HEK293 (cell line): ENCODE results near the gene CSNK1G2.
A peak's percentile ranks its signal among the peaks of the same experiment; 100 is the strongest.

Experiments
- CTCF ChIA-PET: fragments of 350-600 bp; formaldehyde crosslinking; extraction: SDS; loops from one replicate; lab custom pipeline; 2021; ENCODE audit warnings: antibody characterized with exemption; lab: Yijun Ruan, JAX
- POLR2A ChIA-PET: fragments of 300-600 bp; formaldehyde crosslinking; extraction: SDS; loops from one replicate; lab custom pipeline; 2020; ENCODE audit warnings: antibody characterized with exemption, inconsistent platforms; lab: Yijun Ruan, JAX
- H3K27ac ChIP-seq: fragments of 200-500 bp; sonication (Bioruptor generic); 2 replicates; pipeline ENCODE4 v1.5.1; 2014; ENCODE audit warnings: low read depth, low read length, control low read depth, inconsistent platforms; ENCODE audit errors: extremely low read depth
- H3K36me3 ChIP-seq, 2 experiments: fragments of 200-500 bp in 1 of 2; sonication (Bioruptor generic) in 1 of 2; 1 replicate in 1 of 2; 2 replicates in 1 of 2; pipeline ENCODE4 v1.5.1; 2014 to 2017; ENCODE audit warnings: inconsistent platforms in 2 of 2, low read length in 2 of 2; ENCODE audit not compliant: control insufficient read depth in 2 of 2, insufficient read depth in 1 of 2
- H3K4me1 ChIP-seq: fragments of 200-500 bp; sonication (Bioruptor generic); 2 replicates; pipeline ENCODE4 v1.5.1; 2014; ENCODE audit warnings: mild to moderate bottlenecking, low read length, inconsistent platforms; ENCODE audit not compliant: control insufficient read depth, insufficient read depth
- H3K4me3 ChIP-seq: 2 replicates; pipeline ENCODE4 v1.5.1; 2011; ENCODE audit warnings: low read depth, mild to moderate bottlenecking, control low read depth, low read length, moderate library complexity
- H3K9me3 ChIP-seq: fragments of 200-500 bp; sonication (Bioruptor generic); 2 replicates; pipeline ENCODE4 v1.5.1; 2014; ENCODE audit warnings: low read depth, low read length, inconsistent platforms; ENCODE audit not compliant: control insufficient read depth, insufficient read depth
- KLF7 ChIP-seq: fragments of 450-650 bp; formaldehyde crosslinking; IDR thresholded peaks from 2 replicates; pipeline ENCODE4 v1.5.1; 2016; ENCODE audit warnings: missing biosample characterization, missing genetic modification characterization, borderline replicate concordance
- ZBTB48 ChIP-seq: fragments of 450-650 bp; formaldehyde crosslinking; IDR thresholded peaks from 2 replicates; pipeline ENCODE4 v1.5.1; 2016; ENCODE audit warnings: missing biosample characterization, missing genetic modification characterization
- ZFP37 ChIP-seq: fragments of 450-650 bp; formaldehyde crosslinking; IDR thresholded peaks from 2 replicates; pipeline ENCODE4 v1.5.1; 2016; ENCODE audit warnings: missing biosample characterization, missing genetic modification characterization
- ZNF112 ChIP-seq: fragments of 450-650 bp; formaldehyde crosslinking; IDR thresholded peaks from 2 replicates; pipeline ENCODE4 v1.5.0; 2017; ENCODE audit warnings: missing biosample characterization, missing genetic modification characterization
- ZNF140 ChIP-seq: fragments of 450-650 bp; formaldehyde crosslinking; IDR thresholded peaks from 2 replicates; pipeline ENCODE4 v1.5.1; 2016; ENCODE audit warnings: missing biosample characterization, missing genetic modification characterization
- ZNF2 ChIP-seq: fragments of 450-650 bp; formaldehyde crosslinking; IDR thresholded peaks from 2 replicates; pipeline ENCODE4 v1.5.1; 2016; ENCODE audit warnings: missing biosample characterization, missing genetic modification characterization
- ZNF223 ChIP-seq: fragments of 450-650 bp; formaldehyde crosslinking; IDR thresholded peaks from 2 replicates; pipeline ENCODE4 v1.5.1; 2016; ENCODE audit warnings: missing biosample characterization, missing genetic modification characterization
- ZNF239 ChIP-seq: fragments of 450-650 bp; formaldehyde crosslinking; IDR thresholded peaks from 2 replicates; pipeline ENCODE4 v1.5.1; 2016; ENCODE audit warnings: missing biosample characterization, missing genetic modification characterization
- ZNF292 ChIP-seq: fragments of 450-650 bp; formaldehyde crosslinking; IDR thresholded peaks from 2 replicates; pipeline ENCODE4 v1.5.1; 2016; ENCODE audit warnings: low read depth, missing biosample characterization, missing genetic modification characterization, borderline replicate concordance
- ZNF391 ChIP-seq: fragments of 450-650 bp; formaldehyde crosslinking; IDR thresholded peaks from 2 replicates; pipeline ENCODE4 v1.5.1; 2016; ENCODE audit warnings: low read depth, missing biosample characterization, missing genetic modification characterization, borderline replicate concordance
- ZNF416 ChIP-seq: fragments of 450-650 bp; formaldehyde crosslinking; IDR thresholded peaks from 2 replicates; pipeline ENCODE4 v1.5.1; 2016; ENCODE audit warnings: missing biosample characterization, missing genetic modification characterization
- ZNF529 ChIP-seq: fragments of 450-650 bp; formaldehyde crosslinking; IDR thresholded peaks from 2 replicates; pipeline ENCODE4 v1.5.1; 2017; ENCODE audit warnings: missing genetic modification characterization, missing biosample characterization; ENCODE audit not compliant: insufficient replicate concordance
- ZNF558 ChIP-seq: fragments of 450-650 bp; formaldehyde crosslinking; IDR thresholded peaks from 2 replicates; pipeline ENCODE4 v1.5.1; 2016; ENCODE audit warnings: missing biosample characterization, missing genetic modification characterization
- ZNF624 ChIP-seq: fragments of 450-650 bp; formaldehyde crosslinking; IDR thresholded peaks from 2 replicates; pipeline ENCODE4 v1.5.1; 2017; ENCODE audit warnings: missing biosample characterization, missing genetic modification characterization
- ZNF670 ChIP-seq: fragments of 450-650 bp; formaldehyde crosslinking; IDR thresholded peaks from 2 replicates; pipeline ENCODE4 v1.5.1; 2016; ENCODE audit warnings: missing biosample characterization, missing genetic modification characterization, low read depth
- ZNF677 ChIP-seq: fragments of 450-650 bp; IDR thresholded peaks from 2 replicates; pipeline ENCODE4 v1.5.0; 2018; ENCODE audit warnings: missing biosample characterization, mild to moderate bottlenecking, missing genetic modification characterization, moderate library complexity
- ZNF747 ChIP-seq: fragments of 450-650 bp; formaldehyde crosslinking; IDR thresholded peaks from 2 replicates; pipeline ENCODE4 v1.5.1; 2016; ENCODE audit warnings: missing biosample characterization, missing genetic modification characterization
- ZSCAN30 ChIP-seq: fragments of 450-650 bp; IDR thresholded peaks from 2 replicates; pipeline ENCODE4 v1.5.1; 2018; ENCODE audit warnings: missing biosample characterization, mild to moderate bottlenecking, missing genetic modification characterization, moderate library complexity
- TF ChIP-seq, protein P1 (sequence below): fragments of 450-650 bp; formaldehyde crosslinking; IDR thresholded peaks from 2 replicates; pipeline ENCODE4 v1.5.1; 2016; ENCODE audit warnings: missing biosample characterization, missing genetic modification characterization
- TF ChIP-seq, protein P2 (sequence below): fragments of 450-650 bp; formaldehyde crosslinking; IDR thresholded peaks from 2 replicates; pipeline ENCODE4 v1.5.1; 2017; ENCODE audit warnings: missing biosample characterization, missing genetic modification characterization
- TF ChIP-seq, protein P3 (sequence below): fragments of 450-650 bp; formaldehyde crosslinking; IDR thresholded peaks from 2 replicates; pipeline ENCODE4 v1.5.1; 2016; ENCODE audit warnings: missing biosample characterization, missing genetic modification characterization, low read depth
- TF ChIP-seq, protein P4 (sequence below): fragments of 450-650 bp; formaldehyde crosslinking; IDR thresholded peaks from 2 replicates; pipeline ENCODE4 v1.5.1; 2016; ENCODE audit warnings: missing biosample characterization, missing genetic modification characterization, borderline replicate concordance
- TF ChIP-seq, protein P5 (sequence below): IDR thresholded peaks from 2 replicates; pipeline ENCODE4 v1.6.1; 2011; ENCODE audit warnings: mild to moderate bottlenecking, low read depth, low read length, borderline replicate concordance

Gene CSNK1G2

DNA sequence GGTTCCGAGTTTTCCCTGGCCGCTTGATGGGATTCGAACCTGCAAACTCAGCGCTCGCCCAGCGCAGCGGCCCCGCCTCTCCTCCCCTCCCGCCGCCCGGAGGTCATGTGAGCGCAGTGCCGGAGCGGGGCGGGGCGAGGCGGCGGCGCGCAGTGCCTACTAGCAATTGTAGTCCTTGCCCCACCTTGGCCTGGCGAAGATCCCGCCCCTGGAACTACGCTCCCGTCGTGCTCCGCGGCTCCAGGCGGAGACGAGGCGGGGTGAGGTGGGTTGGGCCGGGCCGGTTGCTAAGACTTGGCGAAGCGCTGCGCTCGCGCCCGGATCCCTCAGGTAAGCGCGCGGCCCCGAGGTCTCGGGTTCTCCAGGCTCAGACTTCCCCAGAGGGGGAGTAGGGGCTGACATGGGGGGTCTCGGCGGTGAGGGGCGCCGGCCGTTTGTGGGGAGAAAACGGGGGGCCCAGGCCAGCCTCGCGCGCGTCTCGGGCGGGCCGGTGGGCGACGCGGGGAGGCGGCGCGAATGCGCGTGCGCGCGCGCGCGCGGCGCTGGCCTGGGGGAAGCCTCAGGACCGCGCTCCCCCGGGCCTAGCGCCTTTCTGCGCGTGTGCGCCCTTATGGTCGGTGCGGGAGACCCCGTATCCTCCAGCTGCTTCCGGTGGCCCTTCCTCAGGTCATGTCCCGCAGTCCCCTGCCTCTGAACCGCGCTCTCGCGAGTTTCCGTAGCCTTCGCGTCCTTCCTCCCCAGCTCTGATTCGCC lies 35.7 kb upstream of the CSNK1G2 start, which contains the start of the genes ADAT3 and SCAMP4 (continued):
- TF ChIP-seq ZNF529 (no peak), ZFP37 (tag by site-specific recombination) (no peak), ZNF239 (tag by site-specific recombination) (no peak), ZNF416 (tag by site-specific recombination) (no peak), ZNF140 (tag by site-specific recombination) (no peak), KLF7 (tag by site-specific recombination) (peak; percentile 89)
- TF ChIP-seq, protein P1, sequence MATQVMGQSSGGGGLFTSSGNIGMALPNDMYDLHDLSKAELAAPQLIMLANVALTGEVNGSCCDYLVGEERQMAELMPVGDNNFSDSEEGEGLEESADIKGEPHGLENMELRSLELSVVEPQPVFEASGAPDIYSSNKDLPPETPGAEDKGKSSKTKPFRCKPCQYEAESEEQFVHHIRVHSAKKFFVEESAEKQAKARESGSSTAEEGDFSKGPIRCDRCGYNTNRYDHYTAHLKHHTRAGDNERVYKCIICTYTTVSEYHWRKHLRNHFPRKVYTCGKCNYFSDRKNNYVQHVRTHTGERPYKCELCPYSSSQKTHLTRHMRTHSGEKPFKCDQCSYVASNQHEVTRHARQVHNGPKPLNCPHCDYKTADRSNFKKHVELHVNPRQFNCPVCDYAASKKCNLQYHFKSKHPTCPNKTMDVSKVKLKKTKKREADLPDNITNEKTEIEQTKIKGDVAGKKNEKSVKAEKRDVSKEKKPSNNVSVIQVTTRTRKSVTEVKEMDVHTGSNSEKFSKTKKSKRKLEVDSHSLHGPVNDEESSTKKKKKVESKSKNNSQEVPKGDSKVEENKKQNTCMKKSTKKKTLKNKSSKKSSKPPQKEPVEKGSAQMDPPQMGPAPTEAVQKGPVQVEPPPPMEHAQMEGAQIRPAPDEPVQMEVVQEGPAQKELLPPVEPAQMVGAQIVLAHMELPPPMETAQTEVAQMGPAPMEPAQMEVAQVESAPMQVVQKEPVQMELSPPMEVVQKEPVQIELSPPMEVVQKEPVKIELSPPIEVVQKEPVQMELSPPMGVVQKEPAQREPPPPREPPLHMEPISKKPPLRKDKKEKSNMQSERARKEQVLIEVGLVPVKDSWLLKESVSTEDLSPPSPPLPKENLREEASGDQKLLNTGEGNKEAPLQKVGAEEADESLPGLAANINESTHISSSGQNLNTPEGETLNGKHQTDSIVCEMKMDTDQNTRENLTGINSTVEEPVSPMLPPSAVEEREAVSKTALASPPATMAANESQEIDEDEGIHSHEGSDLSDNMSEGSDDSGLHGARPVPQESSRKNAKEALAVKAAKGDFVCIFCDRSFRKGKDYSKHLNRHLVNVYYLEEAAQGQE (tag by site-specific recombination), result no peak
- TF ChIP-seq, protein P2, sequence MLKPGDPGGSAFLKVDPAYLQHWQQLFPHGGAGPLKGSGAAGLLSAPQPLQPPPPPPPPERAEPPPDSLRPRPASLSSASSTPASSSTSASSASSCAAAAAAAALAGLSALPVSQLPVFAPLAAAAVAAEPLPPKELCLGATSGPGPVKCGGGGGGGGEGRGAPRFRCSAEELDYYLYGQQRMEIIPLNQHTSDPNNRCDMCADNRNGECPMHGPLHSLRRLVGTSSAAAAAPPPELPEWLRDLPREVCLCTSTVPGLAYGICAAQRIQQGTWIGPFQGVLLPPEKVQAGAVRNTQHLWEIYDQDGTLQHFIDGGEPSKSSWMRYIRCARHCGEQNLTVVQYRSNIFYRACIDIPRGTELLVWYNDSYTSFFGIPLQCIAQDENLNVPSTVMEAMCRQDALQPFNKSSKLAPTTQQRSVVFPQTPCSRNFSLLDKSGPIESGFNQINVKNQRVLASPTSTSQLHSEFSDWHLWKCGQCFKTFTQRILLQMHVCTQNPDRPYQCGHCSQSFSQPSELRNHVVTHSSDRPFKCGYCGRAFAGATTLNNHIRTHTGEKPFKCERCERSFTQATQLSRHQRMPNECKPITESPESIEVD, result no peak
- TF ChIP-seq, protein P3, sequence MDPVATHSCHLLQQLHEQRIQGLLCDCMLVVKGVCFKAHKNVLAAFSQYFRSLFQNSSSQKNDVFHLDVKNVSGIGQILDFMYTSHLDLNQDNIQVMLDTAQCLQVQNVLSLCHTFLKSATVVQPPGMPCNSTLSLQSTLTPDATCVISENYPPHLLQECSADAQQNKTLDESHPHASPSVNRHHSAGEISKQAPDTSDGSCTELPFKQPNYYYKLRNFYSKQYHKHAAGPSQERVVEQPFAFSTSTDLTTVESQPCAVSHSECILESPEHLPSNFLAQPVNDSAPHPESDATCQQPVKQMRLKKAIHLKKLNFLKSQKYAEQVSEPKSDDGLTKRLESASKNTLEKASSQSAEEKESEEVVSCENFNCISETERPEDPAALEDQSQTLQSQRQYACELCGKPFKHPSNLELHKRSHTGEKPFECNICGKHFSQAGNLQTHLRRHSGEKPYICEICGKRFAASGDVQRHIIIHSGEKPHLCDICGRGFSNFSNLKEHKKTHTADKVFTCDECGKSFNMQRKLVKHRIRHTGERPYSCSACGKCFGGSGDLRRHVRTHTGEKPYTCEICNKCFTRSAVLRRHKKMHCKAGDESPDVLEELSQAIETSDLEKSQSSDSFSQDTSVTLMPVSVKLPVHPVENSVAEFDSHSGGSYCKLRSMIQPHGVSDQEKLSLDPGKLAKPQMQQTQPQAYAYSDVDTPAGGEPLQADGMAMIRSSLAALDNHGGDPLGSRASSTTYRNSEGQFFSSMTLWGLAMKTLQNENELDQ (tag by site-specific recombination), result no peak

DNA sequence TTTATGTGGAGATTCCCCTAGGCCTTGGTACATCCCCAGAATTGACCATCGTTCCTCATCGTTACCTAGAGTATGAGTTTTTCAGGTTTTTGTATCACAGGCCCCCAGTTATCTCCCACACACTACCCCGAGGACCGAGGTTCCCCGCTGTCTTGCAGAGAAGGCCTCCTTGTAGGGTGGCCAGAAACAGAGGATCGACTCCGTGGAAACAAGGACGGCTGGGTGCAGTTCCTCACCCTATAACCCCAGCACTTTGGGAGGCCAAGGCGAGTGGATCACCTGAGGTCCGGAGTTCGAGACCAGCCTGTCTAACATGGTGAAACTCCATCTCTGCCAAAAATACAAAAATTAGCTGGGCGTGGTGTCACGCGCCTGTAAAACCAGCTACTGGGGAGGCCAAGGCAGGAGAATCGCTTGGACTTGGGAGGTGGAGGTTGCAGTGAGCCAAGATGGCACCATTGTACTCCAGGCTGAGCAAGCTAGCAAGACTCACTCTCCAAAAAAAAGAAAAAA lies 35.1 kb upstream of the CSNK1G2 start:
- peak overlapping the region; percentile 81 for H3K27ac ChIP-seq
- POLR2A ChIA-PET, result interaction anchor here (1.0 to 1.6 kb wide), 6 partner anchors 9 to 624 kb away, joined by 3 to 11 read pairs (median 4); no protein-coding TSS in a partner anchor
- peaks cover 12% of the 10 kb centered on the region for H3K4me1 ChIP-seq
- peaks cover 0 to 21% of the 10 kb centered on the region in 2 experiments; a peak in 2 of 3 replicates for H3K36me3 ChIP-seq
- no peaks in the 10 kb centered on the region for H3K9me3 ChIP-seq
- CTCF ChIA-PET, result no interaction called here
- peak overlapping the region; percentile 81 for H3K4me3 ChIP-seq
- TF ChIP-seq ZNF670 (no peak), ZNF624 (no peak), ZNF677 (no peak), ZNF223 (tag by site-specific recombination) (no peak), ZBTB48 (no peak), ZSCAN30 (tag by site-specific recombination) (no peak), ZNF112 (no peak), ZNF391 (tag by site-specific recombination) (0 out of 2 replicates have a peak, but pooled peaks have one; percentile 6), ZNF2 (tag by site-specific recombination) (no peak), ZNF558 (tag by site-specific recombination) (no peak), ZFP37 (tag by site-specific recombination) (0 out of 2 replicates have a peak, but pooled peaks have one; percentile 20), ZNF747 (tag by site-specific recombination) (no peak), ZNF292 (tag by site-specific recombination) (no peak)
- TF ChIP-seq, protein P4, sequence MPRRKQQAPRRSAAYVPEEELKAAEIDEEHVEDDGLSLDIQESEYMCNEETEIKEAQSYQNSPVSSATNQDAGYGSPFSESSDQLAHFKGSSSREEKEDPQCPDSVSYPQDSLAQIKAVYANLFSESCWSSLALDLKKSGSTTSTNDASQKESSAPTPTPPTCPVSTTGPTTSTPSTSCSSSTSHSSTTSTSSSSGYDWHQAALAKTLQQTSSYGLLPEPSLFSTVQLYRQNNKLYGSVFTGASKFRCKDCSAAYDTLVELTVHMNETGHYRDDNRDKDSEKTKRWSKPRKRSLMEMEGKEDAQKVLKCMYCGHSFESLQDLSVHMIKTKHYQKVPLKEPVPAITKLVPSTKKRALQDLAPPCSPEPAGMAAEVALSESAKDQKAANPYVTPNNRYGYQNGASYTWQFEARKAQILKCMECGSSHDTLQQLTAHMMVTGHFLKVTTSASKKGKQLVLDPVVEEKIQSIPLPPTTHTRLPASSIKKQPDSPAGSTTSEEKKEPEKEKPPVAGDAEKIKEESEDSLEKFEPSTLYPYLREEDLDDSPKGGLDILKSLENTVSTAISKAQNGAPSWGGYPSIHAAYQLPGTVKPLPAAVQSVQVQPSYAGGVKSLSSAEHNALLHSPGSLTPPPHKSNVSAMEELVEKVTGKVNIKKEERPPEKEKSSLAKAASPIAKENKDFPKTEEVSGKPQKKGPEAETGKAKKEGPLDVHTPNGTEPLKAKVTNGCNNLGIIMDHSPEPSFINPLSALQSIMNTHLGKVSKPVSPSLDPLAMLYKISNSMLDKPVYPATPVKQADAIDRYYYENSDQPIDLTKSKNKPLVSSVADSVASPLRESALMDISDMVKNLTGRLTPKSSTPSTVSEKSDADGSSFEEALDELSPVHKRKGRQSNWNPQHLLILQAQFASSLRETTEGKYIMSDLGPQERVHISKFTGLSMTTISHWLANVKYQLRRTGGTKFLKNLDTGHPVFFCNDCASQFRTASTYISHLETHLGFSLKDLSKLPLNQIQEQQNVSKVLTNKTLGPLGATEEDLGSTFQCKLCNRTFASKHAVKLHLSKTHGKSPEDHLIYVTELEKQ (tag by site-specific recombination), result no peak
- TF ChIP-seq, protein P5, sequence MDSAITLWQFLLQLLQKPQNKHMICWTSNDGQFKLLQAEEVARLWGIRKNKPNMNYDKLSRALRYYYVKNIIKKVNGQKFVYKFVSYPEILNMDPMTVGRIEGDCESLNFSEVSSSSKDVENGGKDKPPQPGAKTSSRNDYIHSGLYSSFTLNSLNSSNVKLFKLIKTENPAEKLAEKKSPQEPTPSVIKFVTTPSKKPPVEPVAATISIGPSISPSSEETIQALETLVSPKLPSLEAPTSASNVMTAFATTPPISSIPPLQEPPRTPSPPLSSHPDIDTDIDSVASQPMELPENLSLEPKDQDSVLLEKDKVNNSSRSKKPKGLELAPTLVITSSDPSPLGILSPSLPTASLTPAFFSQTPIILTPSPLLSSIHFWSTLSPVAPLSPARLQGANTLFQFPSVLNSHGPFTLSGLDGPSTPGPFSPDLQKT, result no peak
